HG02798 (cell line): ENCODE results near the gene DGKA.
"Not testable (repeated sequence)": the region's sequence is repeated elsewhere in the genome, so short reads cannot be mapped to it uniquely, and the experiment has no call there.

Experiments
- ATAC-seq: cut with Tn5 transposase; IDR thresholded peaks from one replicate; pipeline ENCODE4 v1.9.1; 2021; ENCODE audit warnings: mild to moderate bottlenecking; ENCODE audit not compliant: unreplicated experiment, poor library complexity

Gene DGKA

GRCh38 chr12:55965941-55966407 is 35.0 kb downstream of the DGKA start, which contains the start of gene PMEL:
PMEL (minus strand) TSS chr12:55966042; CDS start chr12:55966011, 31 bp downstream.
- ATAC-seq: no peak

- ATAC-seq: peak; percentile 98
Measured at GRCh38 chr12:55966408-55967281, 35.7 kb downstream of the DGKA start, which contains the start of gene CDK2. CDK2 (plus strand) TSS chr12:55966830; CDS start chr12:55967009, 179 bp downstream.

GRCh38 chr12:55969356-55969755 is 38.4 kb downstream of the DGKA start:
- no peak for ATAC-seq

GRCh38 chr12:55970775-55971174 is 39.8 kb downstream of the DGKA start:
- no peak for ATAC-seq

- no peak for ATAC-seq
Measured at GRCh38 chr12:55972042-55972441, 41.1 kb downstream of the DGKA start.

GRCh38 chr12:55972456-55972855 is 41.5 kb downstream of the DGKA start:
- ATAC-seq: no peak

- ATAC-seq: no peak
Measured at GRCh38 chr12:55972911-55973598, 42.1 kb downstream of the DGKA start.

- ATAC-seq: peak; percentile 94
Measured at GRCh38 chr12:55973599-55974307, 42.8 kb downstream of the DGKA start, which contains the start of gene RAB5B. RAB5B (plus strand) TSS chr12:55974078; CDS start chr12:55986961, 12,883 bp downstream.

GRCh38 chr12:55974308-55974730 is 43.4 kb downstream of the DGKA start:
- ATAC-seq: peak; percentile 5

GRCh38 chr12:55978393-55978792 is 47.4 kb downstream of the DGKA start:
- no peak for ATAC-seq

- no peak for ATAC-seq
Measured at GRCh38 chr12:55979069-55979468, 48.1 kb downstream of the DGKA start.

GRCh38 chr12:55981882-55982281 is 50.9 kb downstream of the DGKA start:
- not testable (repeated sequence) for ATAC-seq

GRCh38 chr12:55982319-55982936 is 51.5 kb downstream of the DGKA start:
- no peak for ATAC-seq

- no peak for ATAC-seq
Measured at GRCh38 chr12:55983232-55983842, 52.4 kb downstream of the DGKA start.

GRCh38 chr12:55984861-55985260 is 53.9 kb downstream of the DGKA start:
- ATAC-seq: no peak

GRCh38 chr12:55985341-55985740 is 54.4 kb downstream of the DGKA start:
- ATAC-seq: no peak

GRCh38 chr12:55985976-55986375 is 55.0 kb downstream of the DGKA start:
- not testable (repeated sequence) for ATAC-seq

- no peak for ATAC-seq
Measured at GRCh38 chr12:55991110-55991509, 60.1 kb downstream of the DGKA start.

GRCh38 chr12:55993230-55993853 is 62.4 kb downstream of the DGKA start:
- ATAC-seq: no peak
